HG03342 (cell line): Measurements from ENCODE around the gene EIF3L.

Experiments
- ATAC-seq: cut with Tn5 transposase; IDR thresholded peaks from one replicate; pipeline ENCODE4 v1.9.1; 2021; ENCODE audit warnings: mild to moderate bottlenecking, moderate library complexity; ENCODE audit not compliant: unreplicated experiment

EIF3L gene

GRCh38 chr22:37816543-37817180 is 32.6 kb upstream of the EIF3L start:
- ATAC-seq: no peak

- peak; percentile 45 for ATAC-seq
Measured at GRCh38 chr22:37817705-37818408, 31.4 kb upstream of the EIF3L start.

GRCh38 chr22:37818409-37819104 is 30.7 kb upstream of the EIF3L start:
- no peak for ATAC-seq

GRCh38 chr22:37819105-37819433 is 30.1 kb upstream of the EIF3L start:
- no peak for ATAC-seq

GRCh38 chr22:37820350-37820749 is 28.9 kb upstream of the EIF3L start:
- ATAC-seq: no peak

- ATAC-seq: no peak
Measured at GRCh38 chr22:37822079-37822833, 27.0 kb upstream of the EIF3L start.

GRCh38 chr22:37823134-37823985 is 25.9 kb upstream of the EIF3L start, which contains the start of gene GALR3:
Gene GALR3, plus strand, starts transcription at chr22:37823382. Its CDS starts 25 bp downstream, at chr22:37823407.
- ATAC-seq: no peak

- no peak for ATAC-seq
Measured at GRCh38 chr22:37824674-37825641, 24.3 kb upstream of the EIF3L start.

GRCh38 chr22:37827056-37827455 is 22.2 kb upstream of the EIF3L start:
- no peak for ATAC-seq

- ATAC-seq: no peak
Measured at GRCh38 chr22:37830093-37830842, 19.0 kb upstream of the EIF3L start.

GRCh38 chr22:37831472-37831871 is 17.7 kb upstream of the EIF3L start:
- ATAC-seq: no peak

- ATAC-seq: no peak
Measured at GRCh38 chr22:37832022-37832857, 17.0 kb upstream of the EIF3L start.

GRCh38 chr22:37842015-37842793 is 7.0 kb upstream of the EIF3L start:
- ATAC-seq: no peak

GRCh38 chr22:37843741-37844089 is 5.5 kb upstream of the EIF3L start:
- peak; percentile 38 for ATAC-seq

GRCh38 chr22:37844904-37845329 is 4.3 kb upstream of the EIF3L start:
- ATAC-seq: no peak

GRCh38 chr22:37846433-37846832 is 2.8 kb upstream of the EIF3L start:
- no peak for ATAC-seq

GRCh38 chr22:37848587-37849088 is 581 bp upstream of the EIF3L start:
- no peak for ATAC-seq
